ENCODE data around the gene GREB1L.
A peak's percentile ranks its signal among the peaks of the same experiment; 100 is the strongest.

The GREB1L gene

GRCh38 chr18:21463718-21464117 is 221.7 kb downstream of the GREB1L start:
- H3K27ac Mint-ChIP-seq: peak overlapping the region; percentile 49
- H3K4me1 Mint-ChIP-seq: peaks cover 16% of the 10 kb centered on the region
- TF ChIP-seq, protein P1, sequence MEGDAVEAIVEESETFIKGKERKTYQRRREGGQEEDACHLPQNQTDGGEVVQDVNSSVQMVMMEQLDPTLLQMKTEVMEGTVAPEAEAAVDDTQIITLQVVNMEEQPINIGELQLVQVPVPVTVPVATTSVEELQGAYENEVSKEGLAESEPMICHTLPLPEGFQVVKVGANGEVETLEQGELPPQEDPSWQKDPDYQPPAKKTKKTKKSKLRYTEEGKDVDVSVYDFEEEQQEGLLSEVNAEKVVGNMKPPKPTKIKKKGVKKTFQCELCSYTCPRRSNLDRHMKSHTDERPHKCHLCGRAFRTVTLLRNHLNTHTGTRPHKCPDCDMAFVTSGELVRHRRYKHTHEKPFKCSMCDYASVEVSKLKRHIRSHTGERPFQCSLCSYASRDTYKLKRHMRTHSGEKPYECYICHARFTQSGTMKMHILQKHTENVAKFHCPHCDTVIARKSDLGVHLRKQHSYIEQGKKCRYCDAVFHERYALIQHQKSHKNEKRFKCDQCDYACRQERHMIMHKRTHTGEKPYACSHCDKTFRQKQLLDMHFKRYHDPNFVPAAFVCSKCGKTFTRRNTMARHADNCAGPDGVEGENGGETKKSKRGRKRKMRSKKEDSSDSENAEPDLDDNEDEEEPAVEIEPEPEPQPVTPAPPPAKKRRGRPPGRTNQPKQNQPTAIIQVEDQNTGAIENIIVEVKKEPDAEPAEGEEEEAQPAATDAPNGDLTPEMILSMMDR (IDR thresholded peaks at IDR 0.05): no peak
- H3K4me3 Mint-ChIP-seq: no peak overlapping the region
- H3K36me3 Mint-ChIP-seq (ENCODE audit: low read depth): peaks cover 90% of the 10 kb centered on the region
- H3K27me3 Mint-ChIP-seq (ENCODE audit: low read depth, poor library complexity): no peaks in the 10 kb centered on the region
- no peak for DNase-seq
- no peaks in the 10 kb centered on the region for H3K9me3 Mint-ChIP-seq

GRCh38 chr18:21468514-21469164 is 226.6 kb downstream of the GREB1L start:
- no peaks in the 10 kb centered on the region for H3K4me1 Mint-ChIP-seq
- H3K9me3 Mint-ChIP-seq: peaks cover 12% of the 10 kb centered on the region
- DNase-seq: no peak
- no peaks in the 10 kb centered on the region for H3K27me3 Mint-ChIP-seq (ENCODE audit: low read depth, poor library complexity)
- H3K27ac Mint-ChIP-seq: no peak overlapping the region
- TF ChIP-seq, protein P1 (IDR thresholded peaks at IDR 0.05): no peak
- peaks cover 90% of the 10 kb centered on the region for H3K36me3 Mint-ChIP-seq (ENCODE audit: low read depth)
- H3K4me3 Mint-ChIP-seq: no peak overlapping the region

DNA sequence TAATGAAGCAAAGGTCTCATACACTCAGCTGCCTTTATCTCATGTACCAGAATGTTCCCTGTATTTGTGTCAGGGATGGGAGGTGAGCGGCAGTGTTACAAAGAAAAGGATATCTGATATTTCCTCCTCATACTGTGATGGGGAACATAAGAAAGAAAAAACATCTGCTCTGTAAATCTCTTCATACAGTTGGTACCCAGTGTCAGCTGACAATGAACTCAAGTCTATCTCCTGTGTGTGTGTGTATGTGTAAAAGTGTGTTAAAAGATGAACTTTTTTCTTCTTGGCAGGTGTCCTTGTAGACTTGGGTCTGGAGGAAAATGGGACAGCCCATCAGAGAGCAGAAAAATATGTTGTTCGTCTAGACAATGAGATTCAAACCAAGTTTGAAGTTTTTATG is 230.7 kb downstream of the GREB1L start:
- Mint-ChIP-seq H3K9me3 (peaks cover 23% of the 10 kb centered on the region), H3K27me3 (ENCODE audit: low read depth, poor library complexity) (no peaks in the 10 kb centered on the region), H3K4me3 (no peak overlapping the region), H3K27ac (no peak overlapping the region), H3K4me1 (no peaks in the 10 kb centered on the region), H3K36me3 (ENCODE audit: low read depth) (peaks cover 89% of the 10 kb centered on the region)
- TF ChIP-seq, protein P1 (IDR thresholded peaks at IDR 0.05): no peak
- no peak for DNase-seq

GRCh38 chr18:21474621-21475020 is 232.6 kb downstream of the GREB1L start:
- no peak for DNase-seq
- Mint-ChIP-seq H3K4me1 (no peaks in the 10 kb centered on the region), H3K9me3 (peaks cover 23% of the 10 kb centered on the region), H3K36me3 (ENCODE audit: low read depth) (peaks cover 80% of the 10 kb centered on the region), H3K27ac (peak overlapping the region; percentile 65), H3K27me3 (ENCODE audit: low read depth, poor library complexity) (no peaks in the 10 kb centered on the region), H3K4me3 (no peak overlapping the region)
- TF ChIP-seq, protein P1 (IDR thresholded peaks at IDR 0.05): no peak

GRCh38 chr18:21479721-21480120 is 237.7 kb downstream of the GREB1L start:
- Mint-ChIP-seq H3K36me3 (ENCODE audit: low read depth) (peaks cover 58% of the 10 kb centered on the region), H3K4me3 (no peak overlapping the region), H3K4me1 (peaks cover 29% of the 10 kb centered on the region), H3K9me3 (peaks cover 2% of the 10 kb centered on the region), H3K27ac (no peak overlapping the region), H3K27me3 (ENCODE audit: low read depth, poor library complexity) (no peaks in the 10 kb centered on the region)
- TF ChIP-seq, protein P1 (IDR thresholded peaks at IDR 0.05): no peak
- no peak for DNase-seq

DNA sequence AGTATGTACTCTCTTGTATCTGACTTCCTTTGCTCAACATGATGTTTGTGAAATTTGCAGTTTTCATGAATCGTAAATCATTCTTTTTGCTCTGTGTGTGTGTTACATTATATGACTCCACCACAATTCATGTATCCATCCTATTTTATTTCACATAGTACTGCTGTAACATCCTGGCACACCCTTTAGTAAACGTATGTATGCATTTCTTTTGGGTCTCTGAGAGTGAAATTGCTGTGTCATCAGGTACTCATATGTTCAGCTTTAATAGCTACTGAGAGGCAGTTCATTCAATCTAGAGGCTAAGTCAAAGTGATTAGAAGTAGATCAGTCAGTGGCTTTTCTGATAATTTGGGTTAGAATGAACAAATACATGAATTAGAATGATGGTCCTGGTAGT is 239.7 kb downstream of the GREB1L start:
- Mint-ChIP-seq H3K27ac (peak overlapping the region; percentile 71), H3K36me3 (ENCODE audit: low read depth) (peaks cover 62% of the 10 kb centered on the region), H3K27me3 (ENCODE audit: low read depth, poor library complexity) (no peaks in the 10 kb centered on the region), H3K9me3 (no peaks in the 10 kb centered on the region), H3K4me1 (peaks cover 37% of the 10 kb centered on the region), H3K4me3 (no peak overlapping the region)
- TF ChIP-seq, protein P1 (IDR thresholded peaks at IDR 0.05): no peak
- no peak for DNase-seq
